T-helper 1 cell treated with Interleukin-12 subunit alpha and Interleukin-12 subunit beta and Interleukin-4 antibody, amounts not matched to agents 30 μg/mL and 1 μg/mL, for 36 hours (primary cell): ENCODE measurements around the gene FNBP1.

Source experiments
- H3K27ac Mint-ChIP-seq: one replicate; pipeline ENCODE4 v1.8.0; 2021; ENCODE audit warnings: mild to moderate bottlenecking, mixed read lengths
- H3K27me3 Mint-ChIP-seq: one replicate; pipeline ENCODE4 v1.8.0; 2021; ENCODE audit warnings: low read depth, mixed read lengths
- H3K36me3 Mint-ChIP-seq: one replicate; pipeline ENCODE4 v1.8.0; 2021; ENCODE audit warnings: low read depth, mixed read lengths
- H3K4me1 Mint-ChIP-seq: one replicate; pipeline ENCODE4 v1.8.0; 2021; ENCODE audit warnings: low read depth, mixed read lengths
- H3K4me3 Mint-ChIP-seq: one replicate; pipeline ENCODE4 v1.8.0; 2021; ENCODE audit warnings: mild to moderate bottlenecking, moderate library complexity, mixed read lengths
- H3K9me3 Mint-ChIP-seq: one replicate; pipeline ENCODE4 v1.8.0; 2021; ENCODE audit warnings: mixed read lengths

FNBP1 gene

GRCh38 chr9:129887334-129888292 is 155.4 kb downstream of the FNBP1 start:
- H3K9me3 Mint-ChIP-seq = no peaks in the 10 kb centered on the region
- H3K36me3 Mint-ChIP-seq = peaks cover 27% of the 10 kb centered on the region
- peak overlapping the region; percentile 82 for H3K4me3 Mint-ChIP-seq
- H3K27ac Mint-ChIP-seq = peak overlapping the region; percentile 97
- peaks cover 60% of the 10 kb centered on the region for H3K4me1 Mint-ChIP-seq
- no peaks in the 10 kb centered on the region for H3K27me3 Mint-ChIP-seq

GRCh38 chr9:129886226-129887174 is 156.5 kb downstream of the FNBP1 start:
- H3K4me1 Mint-ChIP-seq = peaks cover 51% of the 10 kb centered on the region
- peak overlapping the region; percentile 97 for H3K27ac Mint-ChIP-seq
- peak overlapping the region; percentile 82 for H3K4me3 Mint-ChIP-seq
- peaks cover 23% of the 10 kb centered on the region for H3K36me3 Mint-ChIP-seq
- H3K9me3 Mint-ChIP-seq = no peaks in the 10 kb centered on the region
- no peaks in the 10 kb centered on the region for H3K27me3 Mint-ChIP-seq

GRCh38 chr9:129885670-129886106 is 157.3 kb downstream of the FNBP1 start:
- H3K27me3 Mint-ChIP-seq = no peaks in the 10 kb centered on the region
- H3K9me3 Mint-ChIP-seq = no peaks in the 10 kb centered on the region
- peak overlapping the region; percentile 97 for H3K27ac Mint-ChIP-seq
- peak overlapping the region; percentile 85 for H3K4me3 Mint-ChIP-seq
- peaks cover 44% of the 10 kb centered on the region for H3K4me1 Mint-ChIP-seq
- H3K36me3 Mint-ChIP-seq = peaks cover 21% of the 10 kb centered on the region

GRCh38 chr9:129885018-129885669 is 157.8 kb downstream of the FNBP1 start:
- peaks cover 20% of the 10 kb centered on the region for H3K36me3 Mint-ChIP-seq
- H3K27me3 Mint-ChIP-seq = no peaks in the 10 kb centered on the region
- H3K4me1 Mint-ChIP-seq = peaks cover 43% of the 10 kb centered on the region
- no peaks in the 10 kb centered on the region for H3K9me3 Mint-ChIP-seq
- H3K4me3 Mint-ChIP-seq = peak overlapping the region; percentile 85
- peak overlapping the region; percentile 97 for H3K27ac Mint-ChIP-seq

GRCh38 chr9:129884220-129885017 is 158.6 kb downstream of the FNBP1 start:
- Mint-ChIP-seq H3K4me3 (peak overlapping the region; percentile 85), H3K9me3 (no peaks in the 10 kb centered on the region), H3K27me3 (no peaks in the 10 kb centered on the region), H3K36me3 (peaks cover 16% of the 10 kb centered on the region), H3K4me1 (peaks cover 37% of the 10 kb centered on the region), H3K27ac (peak overlapping the region; percentile 97)

- Mint-ChIP-seq H3K4me1 (peaks cover 17% of the 10 kb centered on the region), H3K9me3 (no peaks in the 10 kb centered on the region), H3K27ac (no peak overlapping the region), H3K27me3 (no peaks in the 10 kb centered on the region), H3K4me3 (no peak overlapping the region), H3K36me3 (peaks cover 19% of the 10 kb centered on the region)
These were observed 161.3 kb downstream of the FNBP1 start for GRCh38 chr9:129881547-129882324.

GRCh38 chr9:129880654-129881546 is 162.1 kb downstream of the FNBP1 start:
- H3K9me3 Mint-ChIP-seq = no peaks in the 10 kb centered on the region
- H3K4me1 Mint-ChIP-seq = peaks cover 16% of the 10 kb centered on the region
- H3K36me3 Mint-ChIP-seq = peaks cover 19% of the 10 kb centered on the region
- H3K27ac Mint-ChIP-seq = no peak overlapping the region
- no peaks in the 10 kb centered on the region for H3K27me3 Mint-ChIP-seq
- no peak overlapping the region for H3K4me3 Mint-ChIP-seq

GRCh38 chr9:129879991-129880653 is 162.9 kb downstream of the FNBP1 start:
- Mint-ChIP-seq H3K9me3 (no peaks in the 10 kb centered on the region), H3K4me3 (no peak overlapping the region), H3K36me3 (peaks cover 19% of the 10 kb centered on the region), H3K27ac (no peak overlapping the region), H3K4me1 (peaks cover 14% of the 10 kb centered on the region), H3K27me3 (no peaks in the 10 kb centered on the region)

GRCh38 chr9:129879103-129879699 is 163.8 kb downstream of the FNBP1 start:
- Mint-ChIP-seq H3K4me1 (peaks cover 11% of the 10 kb centered on the region), H3K9me3 (no peaks in the 10 kb centered on the region), H3K27ac (no peak overlapping the region), H3K4me3 (no peak overlapping the region), H3K36me3 (peaks cover 26% of the 10 kb centered on the region), H3K27me3 (no peaks in the 10 kb centered on the region)

- no peaks in the 10 kb centered on the region for H3K9me3 Mint-ChIP-seq
- H3K27me3 Mint-ChIP-seq = no peaks in the 10 kb centered on the region
- H3K4me3 Mint-ChIP-seq = no peak overlapping the region
- no peak overlapping the region for H3K27ac Mint-ChIP-seq
- peaks cover 35% of the 10 kb centered on the region for H3K36me3 Mint-ChIP-seq
- peaks cover 7% of the 10 kb centered on the region for H3K4me1 Mint-ChIP-seq
These were observed 164.7 kb downstream of the FNBP1 start for GRCh38 chr9:129878291-129878690.

- H3K4me1 Mint-ChIP-seq = peaks cover 11% of the 10 kb centered on the region
- H3K27me3 Mint-ChIP-seq = no peaks in the 10 kb centered on the region
- peak overlapping the region; percentile 26 for H3K27ac Mint-ChIP-seq
- H3K9me3 Mint-ChIP-seq = no peaks in the 10 kb centered on the region
- H3K36me3 Mint-ChIP-seq = peaks cover 35% of the 10 kb centered on the region
- no peak overlapping the region for H3K4me3 Mint-ChIP-seq
These were observed 166.2 kb downstream of the FNBP1 start for GRCh38 chr9:129876815-129877214.
